GM23248 (cell line): ENCODE measurements around the gene MBP. TPM values are rescaled to one million over a fixed set of nuclear protein-coding genes. Genes with fewer than 3 reads are reported as not detected.

ENCODE experiments used
- DNase-seq: peaks from one replicate; pipeline ENCODE4 v3.0.0-alpha.2; 2015
- H2AFZ ChIP-seq: fragments of 200-600 bp; sonication (generic); 2 replicates; pipeline ENCODE4 v1.6.1; 2016; ENCODE audit warnings: antibody characterized with exemption
- H3F3A ChIP-seq: fragments of 200-600 bp; sonication (generic); 2 replicates; pipeline ENCODE4 v1.6.1; 2016; ENCODE audit warnings: mild to moderate bottlenecking, antibody characterized with exemption, mixed run types; ENCODE audit not compliant: insufficient read depth
- H3K27ac ChIP-seq: fragments of 200-600 bp; sonication (generic); 2 replicates; pipeline ENCODE4 v1.5.1; 2016; ENCODE audit warnings: mild to moderate bottlenecking
- H3K27me3 ChIP-seq: fragments of 200-600 bp; sonication (generic); replicated peaks from 2 replicates; pipeline ENCODE4 v1.6.1; 2016; ENCODE audit warnings: mild to moderate bottlenecking; ENCODE audit not compliant: insufficient read depth
- H3K36me3 ChIP-seq: fragments of 200-600 bp; sonication (generic); 2 replicates; pipeline ENCODE4 v1.6.1; 2016; ENCODE audit warnings: low read depth, mild to moderate bottlenecking
- H3K4me1 ChIP-seq: fragments of 200-600 bp; sonication (generic); 2 replicates; pipeline ENCODE4 v1.6.1; 2016; ENCODE audit warnings: mild to moderate bottlenecking; ENCODE audit not compliant: insufficient read depth
- H3K4me2 ChIP-seq: fragments of 200-600 bp; sonication (generic); one replicate; pipeline ENCODE4 v1.6.1; 2016; ENCODE audit warnings: mild to moderate bottlenecking; ENCODE audit not compliant: unreplicated experiment
- H3K4me3 ChIP-seq: fragments of 200-600 bp; sonication (generic); 2 replicates; pipeline ENCODE4 v1.5.1; 2016; ENCODE audit warnings: mild to moderate bottlenecking
- H3K79me2 ChIP-seq: fragments of 200-600 bp; sonication (generic); 2 replicates; pipeline ENCODE4 v1.6.1; 2016; ENCODE audit warnings: mild to moderate bottlenecking; ENCODE audit not compliant: insufficient read depth
- H3K9ac ChIP-seq: fragments of 200-600 bp; sonication (generic); 2 replicates; pipeline ENCODE4 v1.6.1; 2016; ENCODE audit warnings: mild to moderate bottlenecking
- H3K9me2 ChIP-seq: fragments of 200-600 bp; sonication (generic); 2 replicates; pipeline ENCODE4 v1.6.1; 2016; ENCODE audit warnings: mixed run types, mild to moderate bottlenecking, moderate library complexity; ENCODE audit not compliant: insufficient read depth
- H3K9me3 ChIP-seq: fragments of 200-600 bp; sonication (generic); one replicate; pipeline ENCODE4 v1.6.1; 2017; ENCODE audit warnings: low read depth
- H4K20me1 ChIP-seq: fragments of 200-600 bp; sonication (generic); 2 replicates; pipeline ENCODE4 v1.6.0; 2016; ENCODE audit not compliant: insufficient read depth
- EZH2 ChIP-seq: fragments of 200-600 bp; sonication (generic); IDR thresholded peaks from 2 replicates; pipeline ENCODE4 v1.6.1; 2018; ENCODE audit warnings: antibody characterized with exemption, mild to moderate bottlenecking; ENCODE audit not compliant: insufficient read depth, poor library complexity, severe bottlenecking
- EZH2phosphoT487 ChIP-seq: fragments of 200-600 bp; sonication (generic); IDR thresholded peaks from 2 replicates; pipeline ENCODE4 v1.6.1; 2018; ENCODE audit warnings: antibody characterized with exemption, moderate library complexity, mild to moderate bottlenecking, low read depth; ENCODE audit not compliant: insufficient read depth
- WGBS, 2 experiments: methylation state at CpG; one replicate each; pipeline ENCODE4 v1.1.6; 2015 to 2017; ENCODE audit warnings: low lambda C conversion rate in 2 of 2, low coverage in 1 of 2; ENCODE audit errors: missing lambda C conversion rate in 2 of 2; 5-methylcytosine and 5-hydroxymethylcytosine counted together
- in situ Hi-C: fragments of 300-500 bp; cut with MboI; formaldehyde crosslinking; loops from 2 replicates; pipeline ENCODE4 v1.15.0; 2020
- polyA plus RNA-seq: library from polyadenylated mRNA; unstranded; fragments of >200 nt; fragmentation: Nextera tagmentation; extraction: Ambion mirVana; gene quantifications from 2 replicates; pipeline ENCODE4 v1.2.1, GENCODE V29; 2016
- total RNA-seq: library from RNA; depleted of rRNA; stranded (reverse); fragments of >200 nt; shearing (Covaris generic); gene quantifications from 2 replicates; pipeline ENCODE4 v1.2.3, GENCODE V29; 2014

Gene MBP
- total and polyA plus RNA-seq, 2 experiments from 2014 or later: 2.2 to 2.9 TPM

GRCh38 chr18:77155031-77155430 lies 22.4 kb upstream of the MBP start:
- Histone ChIP-seq H3F3A (no peaks in the 10 kb centered on the region), H3K27ac (no peak overlapping the region), H3K4me2 (no peak overlapping the region), H3K9ac (no peak overlapping the region), H3K36me3 (no peaks in the 10 kb centered on the region), H3K79me2 (no peaks in the 10 kb centered on the region), H3K9me3 (no peaks in the 10 kb centered on the region), H3K4me3 (no peak overlapping the region), H3K27me3 (no peaks in the 10 kb centered on the region), H3K4me1 (no peaks in the 10 kb centered on the region), H4K20me1 (no peaks in the 10 kb centered on the region), H2AFZ (no peak overlapping the region), H3K9me2 (no peaks in the 10 kb centered on the region)
- in situ Hi-C loops: no loop called here
- 81 to 84% methylated on average over 17 of the region's 17 CpGs for WGBS, 2 experiments
- TF ChIP-seq EZH2phosphoT487 (no peak), EZH2 (no peak)
- DNase-seq: no peak

GRCh38 chr18:77153404-77153803 lies 20.8 kb upstream of the MBP start:
- Histone ChIP-seq H2AFZ (no peak overlapping the region), H3K79me2 (no peaks in the 10 kb centered on the region), H3K36me3 (no peaks in the 10 kb centered on the region), H3K4me2 (no peak overlapping the region), H3K4me1 (no peaks in the 10 kb centered on the region), H3F3A (no peaks in the 10 kb centered on the region), H3K9me3 (no peaks in the 10 kb centered on the region), H4K20me1 (no peaks in the 10 kb centered on the region), H3K9me2 (no peaks in the 10 kb centered on the region), H3K4me3 (no peak overlapping the region), H3K9ac (no peak overlapping the region), H3K27me3 (no peaks in the 10 kb centered on the region), H3K27ac (no peak overlapping the region)
- in situ Hi-C loops: no loop called here
- DNase-seq: no peak
- 63 to 76% methylated on average over 6 of the region's 6 CpGs for WGBS, 2 experiments
- TF ChIP-seq EZH2: no peak
- TF ChIP-seq EZH2phosphoT487: no peak

GRCh38 chr18:77151772-77152520 lies 19.4 kb upstream of the MBP start:
- peaks cover 9% of the 10 kb centered on the region for H3K4me1 ChIP-seq
- no peaks in the 10 kb centered on the region for H3F3A ChIP-seq
- no peaks in the 10 kb centered on the region for H3K27me3 ChIP-seq
- no peaks in the 10 kb centered on the region for H3K36me3 ChIP-seq
- 84 to 85% methylated on average over 22 of the region's 22 CpGs for WGBS, 2 experiments
- H3K27ac ChIP-seq: no peak overlapping the region
- no peak overlapping the region for H3K9ac ChIP-seq
- no peak for TF ChIP-seq EZH2
- no peaks in the 10 kb centered on the region for H3K79me2 ChIP-seq
- H3K4me2 ChIP-seq: no peak overlapping the region
- H3K9me3 ChIP-seq: no peaks in the 10 kb centered on the region
- no peaks in the 10 kb centered on the region for H3K9me2 ChIP-seq
- no peak overlapping the region for H3K4me3 ChIP-seq
- H2AFZ ChIP-seq: no peak overlapping the region
- in situ Hi-C loops: no loop called here
- DNase-seq: no peak
- H4K20me1 ChIP-seq: no peaks in the 10 kb centered on the region

GRCh38 chr18:77151033-77151771 lies 18.6 kb upstream of the MBP start:
- Histone ChIP-seq H3K4me2 (no peak overlapping the region), H3K9me2 (no peaks in the 10 kb centered on the region), H2AFZ (no peak overlapping the region), H3K9me3 (no peaks in the 10 kb centered on the region), H4K20me1 (no peaks in the 10 kb centered on the region), H3K9ac (no peak overlapping the region), H3K4me1 (peaks cover 9% of the 10 kb centered on the region), H3K27me3 (no peaks in the 10 kb centered on the region), H3K4me3 (no peak overlapping the region), H3K27ac (no peak overlapping the region), H3K36me3 (no peaks in the 10 kb centered on the region), H3F3A (no peaks in the 10 kb centered on the region), H3K79me2 (no peaks in the 10 kb centered on the region)
- no peak for DNase-seq
- no peak for TF ChIP-seq EZH2
- TF ChIP-seq EZH2phosphoT487: no peak
- 94% methylated on average over 8 of the region's 8 CpGs for WGBS, 2 experiments
- in situ Hi-C loops: no loop called here
